ENCODE data around the gene DROSHA. TPM values are rescaled to one million over a fixed set of nuclear protein-coding genes. Genes with fewer than 3 reads are reported as not detected.
A peak's percentile ranks its signal among the peaks of the same experiment; 100 is the strongest.
"Not testable (repeated sequence)": the region's sequence is repeated elsewhere in the genome, so short reads cannot be mapped to it uniquely, and the experiment has no call there.

The DROSHA gene
- 23.6 and 24.4 TPM in 2 replicates for total RNA-seq (2014; rRNA removed; shearing (Covaris generic))

DNA sequence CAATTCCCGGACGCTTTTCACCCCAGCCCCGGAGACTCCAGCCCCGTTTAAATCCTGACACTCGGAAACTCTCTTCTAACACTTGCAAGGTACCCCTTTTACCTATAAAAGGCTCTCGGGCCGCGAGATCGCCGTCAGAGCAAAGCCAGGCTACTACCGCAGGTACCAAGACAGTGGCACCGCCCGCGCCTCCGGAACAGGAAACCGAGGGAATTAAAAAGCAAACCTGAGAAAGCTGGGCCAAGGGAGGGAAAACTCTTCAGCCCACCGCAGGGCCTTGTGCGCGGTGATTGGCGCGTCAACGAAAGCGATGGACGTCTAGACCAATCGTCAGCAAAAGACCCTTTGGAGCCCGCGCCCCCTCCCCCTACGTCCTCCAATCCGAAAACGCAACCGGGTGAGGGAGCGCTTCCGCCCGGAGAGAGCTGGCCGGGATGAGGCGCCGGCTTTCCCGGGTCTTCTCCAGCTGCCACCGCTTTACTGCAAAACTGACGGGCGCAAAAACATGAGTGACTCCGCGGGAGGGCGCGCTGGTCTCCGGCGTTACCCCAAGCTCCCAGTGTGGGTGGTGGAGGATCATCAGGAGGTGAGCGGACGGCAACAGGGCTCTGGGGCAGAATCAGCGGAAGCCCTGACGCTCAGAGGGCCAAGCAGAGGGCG is at the start of gene DROSHA, which contains the start of gene C5orf22:
DROSHA (minus strand) TSS at position 206 of the 660 bp plus-strand sequence. CDS start 3,034 bp downstream, outside the sequence.
C5orf22 (plus strand) TSS at position 414 of the 660 bp plus-strand sequence; CDS start at position 506, 92 bp downstream.
- Histone ChIP-seq H3K36me3 (peaks cover 12% of the 10 kb centered on the region), H3K9me3 (replicated peaks) (no peaks in the 10 kb centered on the region), H3K27me3 (replicated peaks) (no peaks in the 10 kb centered on the region), H3K4me1 (replicated peaks) (peaks cover 2% of the 10 kb centered on the region; the same call in 1 of the 2 replicates), H3K27ac (peak within 1 kb of the TSS; percentile 41), H3K4me3 (peak within 1 kb of the TSS; percentile 56)
- peak; percentile 85 to 89 for DNase-seq (ENCODE audit: low read depth in 1 of 2, low spot score in 2 of 2)

DNA sequence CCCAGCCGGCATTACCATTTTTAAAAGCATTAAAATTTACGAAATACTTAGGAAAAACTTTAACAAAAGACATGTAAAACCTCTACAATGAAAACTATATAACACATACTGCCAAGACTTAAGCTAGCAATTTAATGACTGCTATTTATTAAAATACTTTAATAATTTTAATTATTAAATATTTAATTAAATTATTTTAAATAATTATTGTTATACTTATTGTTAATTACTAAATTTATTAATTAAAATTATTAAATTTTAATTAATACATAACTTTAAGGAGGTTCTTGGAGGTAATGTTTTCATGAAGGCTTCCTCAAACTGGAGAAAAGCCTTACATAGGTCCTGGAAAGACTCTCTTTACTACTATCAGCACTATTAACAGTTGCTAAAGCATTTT is 47.7 kb upstream of the DROSHA start:
- H3K27ac ChIP-seq, result no peak overlapping the region
- DNase-seq (ENCODE audit: low read depth in 1 of 2, low spot score in 2 of 2), result no peak
- no peak overlapping the region for H3K4me3 ChIP-seq
- no peaks in the 10 kb centered on the region for H3K27me3 ChIP-seq (replicated peaks)
- H3K4me1 ChIP-seq (replicated peaks), result no peaks in the 10 kb centered on the region
- H3K9me3 ChIP-seq (replicated peaks), result no peaks in the 10 kb centered on the region
- no peaks in the 10 kb centered on the region for H3K36me3 ChIP-seq

- no peaks in the 10 kb centered on the region for H3K9me3 ChIP-seq (replicated peaks)
- H3K27me3 ChIP-seq (replicated peaks), result no peaks in the 10 kb centered on the region
- DNase-seq (ENCODE audit: low read depth in 1 of 2, low spot score in 2 of 2), result no peak
- no peak overlapping the region for H3K4me3 ChIP-seq
- H3K27ac ChIP-seq, result no peak overlapping the region
- no peaks in the 10 kb centered on the region for H3K36me3 ChIP-seq
- H3K4me1 ChIP-seq (replicated peaks), result no peaks in the 10 kb centered on the region
Measured at GRCh38 chr5:31577438-31577837, 45.5 kb upstream of the DROSHA start.

DNA sequence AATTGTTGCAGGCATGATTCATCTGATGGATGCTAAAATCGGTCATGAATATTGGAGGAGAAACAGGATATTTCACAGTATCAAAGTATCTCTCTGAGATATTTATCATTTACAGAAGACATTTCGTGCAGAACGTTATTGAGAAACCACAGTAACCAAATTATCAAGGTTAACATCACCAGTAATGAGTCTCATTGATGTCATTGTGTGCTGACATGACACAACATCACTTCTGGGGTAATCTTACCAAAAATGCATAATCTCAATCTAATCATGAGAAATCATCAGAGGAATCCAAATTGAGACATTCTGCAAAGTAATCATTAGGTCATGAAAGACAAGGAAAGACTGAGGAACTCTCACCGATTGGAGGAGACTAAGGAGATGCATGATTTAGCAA is 42.9 kb upstream of the DROSHA start:
- no peaks in the 10 kb centered on the region for H3K27me3 ChIP-seq (replicated peaks)
- H3K4me3 ChIP-seq, result no peak overlapping the region
- no peaks in the 10 kb centered on the region for H3K36me3 ChIP-seq
- DNase-seq (ENCODE audit: low read depth in 1 of 2, low spot score in 2 of 2), result no peak
- H3K27ac ChIP-seq, result no peak overlapping the region
- H3K9me3 ChIP-seq (replicated peaks), result no peaks in the 10 kb centered on the region
- H3K4me1 ChIP-seq (replicated peaks), result no peaks in the 10 kb centered on the region

- Histone ChIP-seq H3K9me3 (replicated peaks) (no peaks in the 10 kb centered on the region), H3K36me3 (no peaks in the 10 kb centered on the region), H3K27me3 (replicated peaks) (no peaks in the 10 kb centered on the region), H3K4me1 (replicated peaks) (no peaks in the 10 kb centered on the region), H3K4me3 (no peak overlapping the region), H3K27ac (no peak overlapping the region)
- DNase-seq (ENCODE audit: low read depth in 1 of 2, low spot score in 2 of 2), result no peak
Measured at GRCh38 chr5:31573494-31574142, 41.7 kb upstream of the DROSHA start.

GRCh38 chr5:31569068-31569467 is 37.2 kb upstream of the DROSHA start:
- H3K9me3 ChIP-seq (replicated peaks), result no peaks in the 10 kb centered on the region
- H3K4me3 ChIP-seq, result no peak overlapping the region
- no peaks in the 10 kb centered on the region for H3K27me3 ChIP-seq (replicated peaks)
- no peaks in the 10 kb centered on the region for H3K4me1 ChIP-seq (replicated peaks)
- no peaks in the 10 kb centered on the region for H3K36me3 ChIP-seq
- H3K27ac ChIP-seq, result no peak overlapping the region
- DNase-seq (ENCODE audit: low read depth in 1 of 2, low spot score in 2 of 2), result no peak

GRCh38 chr5:31568302-31568835 is 36.5 kb upstream of the DROSHA start:
- Histone ChIP-seq H3K4me1 (replicated peaks) (no peaks in the 10 kb centered on the region), H3K27me3 (replicated peaks) (no peaks in the 10 kb centered on the region), H3K27ac (no peak overlapping the region), H3K9me3 (replicated peaks) (no peaks in the 10 kb centered on the region), H3K4me3 (no peak overlapping the region), H3K36me3 (no peaks in the 10 kb centered on the region)
- no peak for DNase-seq (ENCODE audit: low read depth in 1 of 2, low spot score in 2 of 2)

DNA sequence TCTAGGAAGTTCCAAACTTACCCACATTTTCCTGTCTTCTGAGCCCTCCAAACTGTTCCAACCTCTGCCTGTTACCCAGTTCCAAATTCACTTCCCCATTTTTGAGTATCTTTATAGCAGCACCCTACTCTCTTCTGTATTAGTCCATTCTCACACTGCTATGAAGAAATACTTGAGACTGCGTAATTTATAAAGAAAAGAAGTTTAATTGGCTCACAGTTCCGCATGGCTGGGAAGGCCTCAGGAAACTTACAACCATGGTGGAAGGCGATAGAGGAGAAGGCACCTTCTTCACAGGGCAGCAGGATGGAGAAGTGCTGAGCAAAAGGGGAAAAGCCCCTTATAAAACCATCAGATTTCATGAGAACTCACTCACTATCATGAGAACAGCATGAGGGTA is 34.5 kb upstream of the DROSHA start:
- not testable (repeated sequence) for H3K27ac ChIP-seq; H3K36me3 ChIP-seq; DNase-seq (ENCODE audit: low read depth in 1 of 2, low spot score in 2 of 2); H3K4me3 ChIP-seq; H3K27me3 ChIP-seq (replicated peaks); H3K4me1 ChIP-seq (replicated peaks); H3K9me3 ChIP-seq (replicated peaks)

- no peak for DNase-seq (ENCODE audit: low read depth in 1 of 2, low spot score in 2 of 2)
- H3K27ac ChIP-seq, result no peak overlapping the region
- no peak overlapping the region for H3K4me3 ChIP-seq
- H3K27me3 ChIP-seq (replicated peaks), result no peaks in the 10 kb centered on the region
- no peaks in the 10 kb centered on the region for H3K4me1 ChIP-seq (replicated peaks)
- H3K9me3 ChIP-seq (replicated peaks), result no peaks in the 10 kb centered on the region
- H3K36me3 ChIP-seq, result no peaks in the 10 kb centered on the region
Measured at GRCh38 chr5:31563216-31563615, 31.3 kb upstream of the DROSHA start.

GRCh38 chr5:31561946-31562345 is 30.1 kb upstream of the DROSHA start:
- no peak for DNase-seq (ENCODE audit: low read depth in 1 of 2, low spot score in 2 of 2)
- Histone ChIP-seq H3K36me3 (no peaks in the 10 kb centered on the region), H3K27ac (no peak overlapping the region), H3K27me3 (replicated peaks) (no peaks in the 10 kb centered on the region), H3K4me1 (replicated peaks) (no peaks in the 10 kb centered on the region), H3K4me3 (no peak overlapping the region), H3K9me3 (replicated peaks) (no peaks in the 10 kb centered on the region)

DNA sequence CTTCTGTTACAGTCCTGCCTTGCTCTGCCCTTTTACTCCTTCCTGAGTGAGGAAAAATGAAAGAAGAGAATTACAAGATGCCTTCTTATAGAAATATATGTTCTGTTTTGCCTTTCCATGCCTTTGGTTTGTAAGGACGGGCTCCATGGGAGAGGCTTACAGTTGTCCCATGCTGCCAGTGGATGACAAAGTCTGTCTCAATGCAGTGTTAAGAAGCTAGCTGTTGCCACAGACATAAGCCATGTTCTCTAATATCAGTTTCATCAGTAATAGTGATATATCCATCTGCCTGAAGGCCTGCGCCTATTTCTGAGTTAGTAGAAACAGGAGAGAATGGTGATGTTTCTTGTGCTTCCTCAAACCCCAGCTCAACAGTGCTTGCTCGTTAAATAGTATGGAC is 28.0 kb upstream of the DROSHA start:
- Histone ChIP-seq H3K9me3 (replicated peaks) (no peaks in the 10 kb centered on the region), H3K27ac (no peak overlapping the region), H3K4me1 (replicated peaks) (no peaks in the 10 kb centered on the region), H3K4me3 (no peak overlapping the region), H3K36me3 (no peaks in the 10 kb centered on the region), H3K27me3 (replicated peaks) (no peaks in the 10 kb centered on the region)
- DNase-seq (ENCODE audit: low read depth in 1 of 2, low spot score in 2 of 2), result no peak

DNA sequence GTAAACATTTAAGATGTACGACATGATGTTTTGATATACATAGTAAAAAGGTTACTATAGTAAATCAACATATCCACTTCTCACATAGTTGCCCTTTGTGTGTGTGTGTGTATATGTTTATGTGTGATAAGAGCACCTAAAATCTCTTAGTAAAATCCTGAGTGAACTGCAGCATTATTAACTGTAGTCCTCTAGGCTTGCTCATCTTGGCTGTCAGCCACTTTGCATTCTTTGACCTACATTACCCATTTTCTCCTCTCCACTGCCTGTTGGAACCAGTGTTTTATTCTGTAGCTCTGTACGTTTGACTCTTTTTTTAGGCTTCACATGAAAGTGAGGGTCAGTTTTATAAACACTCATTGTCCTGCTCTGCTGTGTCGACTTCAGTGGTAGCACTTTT is 24.6 kb upstream of the DROSHA start:
- Histone ChIP-seq H3K4me3 (no peak overlapping the region), H3K27ac (no peak overlapping the region), H3K9me3 (replicated peaks) (no peaks in the 10 kb centered on the region), H3K27me3 (replicated peaks) (no peaks in the 10 kb centered on the region), H3K4me1 (replicated peaks) (no peaks in the 10 kb centered on the region), H3K36me3 (no peaks in the 10 kb centered on the region)
- DNase-seq (ENCODE audit: low read depth in 1 of 2, low spot score in 2 of 2), result no peak

- no peaks in the 10 kb centered on the region for H3K4me1 ChIP-seq (replicated peaks)
- DNase-seq (ENCODE audit: low read depth in 1 of 2, low spot score in 2 of 2), result no peak
- H3K27ac ChIP-seq, result no peak overlapping the region
- no peaks in the 10 kb centered on the region for H3K9me3 ChIP-seq (replicated peaks)
- no peaks in the 10 kb centered on the region for H3K36me3 ChIP-seq
- H3K27me3 ChIP-seq (replicated peaks), result no peaks in the 10 kb centered on the region
- no peak overlapping the region for H3K4me3 ChIP-seq
Measured at GRCh38 chr5:31554552-31554951, 22.7 kb upstream of the DROSHA start.

DNA sequence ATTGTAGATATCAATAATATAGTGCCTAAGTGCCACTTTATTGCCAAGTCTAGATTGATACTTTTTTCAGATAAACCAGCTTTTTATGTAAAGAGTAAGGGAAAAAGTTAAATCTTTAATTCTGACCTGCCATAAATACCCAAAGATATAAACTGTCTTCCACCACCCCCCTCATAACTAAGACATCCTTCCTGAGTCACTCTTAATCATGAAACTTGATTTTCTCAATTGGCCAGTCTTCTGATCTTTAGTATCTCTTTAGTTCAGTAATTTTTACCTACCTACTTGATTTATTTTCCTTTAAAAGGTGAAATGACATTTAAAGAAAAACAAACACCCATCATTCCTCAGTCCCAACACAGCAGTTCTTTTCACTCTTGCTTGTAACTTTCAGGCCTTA is 22.0 kb upstream of the DROSHA start:
- no peak for DNase-seq (ENCODE audit: low read depth in 1 of 2, low spot score in 2 of 2)
- no peak overlapping the region for H3K4me3 ChIP-seq
- no peak overlapping the region for H3K27ac ChIP-seq
- no peaks in the 10 kb centered on the region for H3K36me3 ChIP-seq
- H3K9me3 ChIP-seq (replicated peaks), result no peaks in the 10 kb centered on the region
- no peaks in the 10 kb centered on the region for H3K4me1 ChIP-seq (replicated peaks)
- no peaks in the 10 kb centered on the region for H3K27me3 ChIP-seq (replicated peaks)

Data from SJSA1 (cell line).